ENCODE results near the gene ARID5B. TPM values are rescaled to one million over a fixed set of nuclear protein-coding genes. Genes with fewer than 3 reads are reported as not detected.
A peak's percentile ranks its signal among the peaks of the same experiment; 100 is the strongest.

ARID5B gene
- total RNA-seq, 1 donor from 2014 or later, result 36.9 TPM

GRCh38 chr10:62016623-62017490, 115.4 kb downstream of the ARID5B start:
- H3K27me3 Mint-ChIP-seq, result no peaks in the 10 kb centered on the region
- peaks cover 38% of the 10 kb centered on the region for H3K4me1 Mint-ChIP-seq (ENCODE audit: unreplicated experiment)
- peak overlapping the region; percentile 26 for H3K4me3 Mint-ChIP-seq
- H3K9me3 Mint-ChIP-seq, result peaks cover 5% of the 10 kb centered on the region
- no peak for DNase-seq (ENCODE audit: extremely low spot score, unreplicated experiment)
- H3K27ac Mint-ChIP-seq, result peak overlapping the region; percentile 52
- TF ChIP-seq CTCF (conservative IDR thresholded peaks at IDR 0.05), result no peak
- H3K36me3 Mint-ChIP-seq, result peaks cover 13% of the 10 kb centered on the region

GRCh38 chr10:62017491-62017870, 116.0 kb downstream of the ARID5B start:
- Mint-ChIP-seq H3K36me3 (peaks cover 10% of the 10 kb centered on the region), H3K4me1 (ENCODE audit: unreplicated experiment) (peaks cover 38% of the 10 kb centered on the region), H3K9me3 (peaks cover 5% of the 10 kb centered on the region), H3K27ac (no peak overlapping the region), H3K4me3 (no peak overlapping the region), H3K27me3 (no peaks in the 10 kb centered on the region)
- TF ChIP-seq CTCF (conservative IDR thresholded peaks at IDR 0.05), result no peak
- DNase-seq (ENCODE audit: extremely low spot score, unreplicated experiment), result no peak

- peaks cover 18% of the 10 kb centered on the region for H3K36me3 Mint-ChIP-seq
- no peak for DNase-seq (ENCODE audit: extremely low spot score, unreplicated experiment)
- H3K9me3 Mint-ChIP-seq, result peaks cover 12% of the 10 kb centered on the region
- H3K4me1 Mint-ChIP-seq (ENCODE audit: unreplicated experiment), result peaks cover 43% of the 10 kb centered on the region
- TF ChIP-seq CTCF (conservative IDR thresholded peaks at IDR 0.05), result no peak
- no peak overlapping the region for H3K4me3 Mint-ChIP-seq
- H3K27ac Mint-ChIP-seq, result peak overlapping the region; percentile 61
- H3K27me3 Mint-ChIP-seq, result no peaks in the 10 kb centered on the region
Measured at GRCh38 chr10:62018131-62018911, 116.8 kb downstream of the ARID5B start.

- DNase-seq (ENCODE audit: extremely low spot score, unreplicated experiment), result no peak
- Mint-ChIP-seq H3K4me3 (peak overlapping the region; percentile 14), H3K27ac (peak overlapping the region; percentile 61), H3K36me3 (peaks cover 14% of the 10 kb centered on the region), H3K4me1 (ENCODE audit: unreplicated experiment) (peaks cover 43% of the 10 kb centered on the region), H3K9me3 (peaks cover 14% of the 10 kb centered on the region), H3K27me3 (no peaks in the 10 kb centered on the region)
- no peak for TF ChIP-seq CTCF (conservative IDR thresholded peaks at IDR 0.05)
Measured at GRCh38 chr10:62019013-62019684, 117.7 kb downstream of the ARID5B start.

GRCh38 chr10:62019685-62020359, 118.3 kb downstream of the ARID5B start:
- H3K9me3 Mint-ChIP-seq, result peaks cover 14% of the 10 kb centered on the region
- no peaks in the 10 kb centered on the region for H3K27me3 Mint-ChIP-seq
- H3K27ac Mint-ChIP-seq, result peak overlapping the region; percentile 60
- no peak overlapping the region for H3K4me3 Mint-ChIP-seq
- H3K36me3 Mint-ChIP-seq, result peaks cover 14% of the 10 kb centered on the region
- no peak for DNase-seq (ENCODE audit: extremely low spot score, unreplicated experiment)
- TF ChIP-seq CTCF (conservative IDR thresholded peaks at IDR 0.05), result no peak
- peaks cover 43% of the 10 kb centered on the region for H3K4me1 Mint-ChIP-seq (ENCODE audit: unreplicated experiment)
